Activated CD4-positive, alpha-beta T cell treated with anti-CD3 and anti-CD28 coated beads, Interleukin-2, amount 10 ng/mL, durations not matched to agents 7 days and 5 days (primary cell): ENCODE data around the gene CPOX. TPM values are rescaled to one million over a fixed set of nuclear protein-coding genes. Genes with fewer than 3 reads are reported as not detected.

Experiments
- CTCF ChIA-PET: fragments of 350-600 bp; sonication (Branson Sonifier 250); formaldehyde crosslinking; loops from one replicate; lab custom pipeline; 2021; ENCODE audit warnings: antibody characterized with exemption; lab: Charles Lee
- POLR2A ChIA-PET: fragments of 350-600 bp; sonication (Branson Sonifier 250); formaldehyde crosslinking; loops from one replicate; lab custom pipeline; 2021; ENCODE audit warnings: antibody characterized with exemption; lab: Charles Lee
- DNase-seq: peaks from one replicate; pipeline ENCODE4 v3.0.0-alpha.2; 2020
- H3K27ac Mint-ChIP-seq: one replicate; pipeline ENCODE4 v1.8.0; 2021; ENCODE audit warnings: mild to moderate bottlenecking, moderate library complexity, mixed read lengths
- H3K27me3 Mint-ChIP-seq: one replicate; pipeline ENCODE4 v1.8.0; 2021; ENCODE audit warnings: mixed read lengths
- H3K36me3 Mint-ChIP-seq: one replicate; pipeline ENCODE4 v1.8.0; 2021; ENCODE audit warnings: low read depth, mixed read lengths
- H3K4me1 Mint-ChIP-seq: one replicate; pipeline ENCODE4 v1.8.0; 2021; ENCODE audit warnings: mixed read lengths
- H3K4me3 Mint-ChIP-seq: one replicate; pipeline ENCODE4 v1.8.0; 2021; ENCODE audit warnings: mild to moderate bottlenecking, moderate library complexity, mixed read lengths
- H3K9me3 Mint-ChIP-seq: one replicate; pipeline ENCODE4 v1.8.0; 2021; ENCODE audit warnings: mixed read lengths
- total RNA-seq, 2 experiments: library from RNA; stranded (reverse); gene quantifications; one replicate each; pipeline ENCODE4 v1.2.3, GENCODE V29; 2021

CPOX gene
- total RNA-seq, 2 experiments from 2014 or later: 60.4 to 66.3 TPM

- H3K9me3 Mint-ChIP-seq: no peaks in the 10 kb centered on the region
- peaks cover 71% of the 10 kb centered on the region for H3K4me1 Mint-ChIP-seq
- peak overlapping the region; percentile 68 for H3K27ac Mint-ChIP-seq
- no peak for DNase-seq
- no peaks in the 10 kb centered on the region for H3K27me3 Mint-ChIP-seq
- ChIA-PET POLR2A (interaction anchor here (0.6 kb wide), 1 partner anchor 775 kb away, joined by 3 read pairs; no protein-coding TSS in a partner anchor), CTCF (interaction anchor here (0.8 to 1.8 kb wide), 4 partner anchors 11 to 66 kb away, joined by 3 to 7 read pairs (median 4); partner anchors contain the start of gene CLDND1)
- H3K36me3 Mint-ChIP-seq: peaks cover 71% of the 10 kb centered on the region
- H3K4me3 Mint-ChIP-seq: peak overlapping the region; percentile 24
Observed at GRCh38 chr3:98589331-98590036, 3.9 kb downstream of the CPOX start.

GRCh38 chr3:98588065-98588464 is 5.3 kb downstream of the CPOX start:
- CTCF ChIA-PET: interaction anchor here (1.7 to 1.8 kb wide), 2 partner anchors 13 to 65 kb away, joined by 3 to 7 read pairs; partner anchors contain the start of gene CLDND1
- Mint-ChIP-seq H3K4me3 (no peak overlapping the region), H3K27ac (no peak overlapping the region), H3K9me3 (no peaks in the 10 kb centered on the region), H3K27me3 (no peaks in the 10 kb centered on the region), H3K36me3 (peaks cover 84% of the 10 kb centered on the region), H3K4me1 (peaks cover 76% of the 10 kb centered on the region)
- POLR2A ChIA-PET: no interaction called here
- DNase-seq: no peak

GRCh38 chr3:98587654-98588053 is 5.8 kb downstream of the CPOX start:
- H3K4me1 Mint-ChIP-seq: peaks cover 79% of the 10 kb centered on the region
- H3K4me3 Mint-ChIP-seq: no peak overlapping the region
- CTCF ChIA-PET: no interaction called here
- H3K27me3 Mint-ChIP-seq: no peaks in the 10 kb centered on the region
- POLR2A ChIA-PET: no interaction called here
- no peak overlapping the region for H3K27ac Mint-ChIP-seq
- peaks cover 86% of the 10 kb centered on the region for H3K36me3 Mint-ChIP-seq
- no peak for DNase-seq
- H3K9me3 Mint-ChIP-seq: no peaks in the 10 kb centered on the region

GRCh38 chr3:98584547-98584946 is 8.9 kb downstream of the CPOX start:
- Mint-ChIP-seq H3K27me3 (no peaks in the 10 kb centered on the region), H3K36me3 (peaks cover 91% of the 10 kb centered on the region), H3K9me3 (no peaks in the 10 kb centered on the region), H3K4me1 (peaks cover 70% of the 10 kb centered on the region), H3K4me3 (no peak overlapping the region), H3K27ac (no peak overlapping the region)
- DNase-seq: no peak
- CTCF ChIA-PET: interaction anchor here (1.0 kb wide), 1 partner anchor 13 kb away, joined by 3 read pairs; no protein-coding TSS in a partner anchor
- POLR2A ChIA-PET: no interaction called here

GRCh38 chr3:98583766-98584165 is 9.6 kb downstream of the CPOX start:
- Mint-ChIP-seq H3K4me3 (no peak overlapping the region), H3K9me3 (no peaks in the 10 kb centered on the region), H3K27me3 (no peaks in the 10 kb centered on the region), H3K36me3 (peaks cover 88% of the 10 kb centered on the region), H3K4me1 (peaks cover 63% of the 10 kb centered on the region), H3K27ac (no peak overlapping the region)
- DNase-seq: no peak
- POLR2A ChIA-PET: no interaction called here
- CTCF ChIA-PET: no interaction called here

- Mint-ChIP-seq H3K4me3 (no peak overlapping the region), H3K27ac (no peak overlapping the region), H3K36me3 (peaks cover 90% of the 10 kb centered on the region)
Observed at GRCh38 chr3:98582042-98582441, 11.4 kb downstream of the CPOX start.

GRCh38 chr3:98581474-98581873 is 11.9 kb downstream of the CPOX start:
- H3K36me3 Mint-ChIP-seq: peaks cover 91% of the 10 kb centered on the region
- DNase-seq: no peak
- POLR2A ChIA-PET: no interaction called here
- no peak overlapping the region for H3K4me3 Mint-ChIP-seq
- no peaks in the 10 kb centered on the region for H3K27me3 Mint-ChIP-seq
- peaks cover 4% of the 10 kb centered on the region for H3K9me3 Mint-ChIP-seq
- no peak overlapping the region for H3K27ac Mint-ChIP-seq
- H3K4me1 Mint-ChIP-seq: peaks cover 66% of the 10 kb centered on the region
- CTCF ChIA-PET: interaction anchor here (1.0 to 1.5 kb wide), 3 partner anchors 9 to 26 kb away, joined by 3 to 4 read pairs (median 3); no protein-coding TSS in a partner anchor

More at GRCh38 chr3:98582042-98582441, 11.4 kb downstream of the CPOX start:
- CTCF ChIA-PET: interaction anchor here (1.5 kb wide), 1 partner anchor 27 kb away, joined by 3 read pairs; no protein-coding TSS in a partner anchor
- Mint-ChIP-seq H3K4me1 (peaks cover 63% of the 10 kb centered on the region), H3K9me3 (no peaks in the 10 kb centered on the region), H3K27me3 (no peaks in the 10 kb centered on the region)
- POLR2A ChIA-PET: no interaction called here
- no peak for DNase-seq

GRCh38 chr3:98580401-98581386 is 12.7 kb downstream of the CPOX start:
- Mint-ChIP-seq H3K9me3 (peaks cover 8% of the 10 kb centered on the region), H3K36me3 (peaks cover 90% of the 10 kb centered on the region), H3K4me3 (no peak overlapping the region), H3K27me3 (no peaks in the 10 kb centered on the region), H3K27ac (no peak overlapping the region), H3K4me1 (peaks cover 64% of the 10 kb centered on the region)
- ChIA-PET CTCF (interaction anchor here (1.0 to 1.5 kb wide), 3 partner anchors 8 to 26 kb away, joined by 3 to 4 read pairs (median 3); no protein-coding TSS in a partner anchor), POLR2A (no interaction called here)
- no peak for DNase-seq

GRCh38 chr3:98577178-98577895 is 16.1 kb downstream of the CPOX start:
- no peak for DNase-seq
- peaks cover 8% of the 10 kb centered on the region for H3K9me3 Mint-ChIP-seq
- peaks cover 66% of the 10 kb centered on the region for H3K36me3 Mint-ChIP-seq
- H3K4me1 Mint-ChIP-seq: peaks cover 61% of the 10 kb centered on the region
- H3K4me3 Mint-ChIP-seq: no peak overlapping the region
- no peaks in the 10 kb centered on the region for H3K27me3 Mint-ChIP-seq
- ChIA-PET CTCF (interaction anchor here (1.1 to 1.5 kb wide), 2 partner anchors 12 to 19 kb away, joined by 4 read pairs; no protein-coding TSS in a partner anchor), POLR2A (no interaction called here)
- no peak overlapping the region for H3K27ac Mint-ChIP-seq

GRCh38 chr3:98574132-98574531 is 19.3 kb downstream of the CPOX start:
- no peak for DNase-seq
- peak overlapping the region; percentile 85 for H3K27ac Mint-ChIP-seq
- no peak overlapping the region for H3K4me3 Mint-ChIP-seq
- H3K36me3 Mint-ChIP-seq: peaks cover 54% of the 10 kb centered on the region
- ChIA-PET POLR2A (no interaction called here), CTCF (interaction anchor here (0.7 to 1.7 kb wide), 5 partner anchors 16 to 62 kb away, joined by 3 to 5 read pairs (median 3); partner anchors contain the start of gene CPOX)
- no peaks in the 10 kb centered on the region for H3K27me3 Mint-ChIP-seq
- H3K9me3 Mint-ChIP-seq: peaks cover 14% of the 10 kb centered on the region
- peaks cover 64% of the 10 kb centered on the region for H3K4me1 Mint-ChIP-seq

GRCh38 chr3:98573181-98573728 is 20.2 kb downstream of the CPOX start:
- ChIA-PET POLR2A (no interaction called here), CTCF (interaction anchor here (1.1 to 2.1 kb wide), 6 partner anchors 8 to 56 kb away, joined by 3 to 11 read pairs (median 4); no protein-coding TSS in a partner anchor)
- peaks cover 17% of the 10 kb centered on the region for H3K9me3 Mint-ChIP-seq
- H3K27me3 Mint-ChIP-seq: no peaks in the 10 kb centered on the region
- DNase-seq: no peak
- H3K36me3 Mint-ChIP-seq: peaks cover 50% of the 10 kb centered on the region
- peak overlapping the region; percentile 35 for H3K4me3 Mint-ChIP-seq
- peaks cover 68% of the 10 kb centered on the region for H3K4me1 Mint-ChIP-seq
- peak overlapping the region; percentile 85 for H3K27ac Mint-ChIP-seq
